GM19238 (cell line): ENCODE data around the gene ELL2.
"Not testable (repeated sequence)": the region's sequence is repeated elsewhere in the genome, so short reads cannot be mapped to it uniquely, and the experiment has no call there.

Source experiments
- DNase-seq: peaks from one replicate; pipeline ENCODE4 v3.0.0; 2011; ENCODE audit warnings: low spot score; ENCODE audit not compliant: insufficient read length

The ELL2 gene

GRCh38 chr5:95883185-95884016 is 78.2 kb downstream of the ELL2 start:
- DNase-seq: no peak

- DNase-seq: no peak
Measured at GRCh38 chr5:95881833-95882232, 79.8 kb downstream of the ELL2 start.

GRCh38 chr5:95880081-95880926 is 81.3 kb downstream of the ELL2 start:
- DNase-seq: no peak

- no peak for DNase-seq
Measured at GRCh38 chr5:95879661-95880060, 82.0 kb downstream of the ELL2 start.

- no peak for DNase-seq
Measured at GRCh38 chr5:95878417-95879323, 83.0 kb downstream of the ELL2 start.

GRCh38 chr5:95876782-95877181 is 84.9 kb downstream of the ELL2 start:
- DNase-seq: no peak

GRCh38 chr5:95874246-95874645 is 87.4 kb downstream of the ELL2 start:
- no peak for DNase-seq

- no peak for DNase-seq
Measured at GRCh38 chr5:95873351-95873750, 88.3 kb downstream of the ELL2 start.

GRCh38 chr5:95872346-95873268 is 89.0 kb downstream of the ELL2 start:
- no peak for DNase-seq

GRCh38 chr5:95871146-95871806 is 90.4 kb downstream of the ELL2 start:
- DNase-seq: no peak

GRCh38 chr5:95870105-95870672 is 91.5 kb downstream of the ELL2 start:
- DNase-seq: no peak

GRCh38 chr5:95869173-95869855 is 92.3 kb downstream of the ELL2 start:
- not testable (repeated sequence) for DNase-seq

- no peak for DNase-seq
Measured at GRCh38 chr5:95868136-95868535, 93.5 kb downstream of the ELL2 start.

GRCh38 chr5:95866435-95867040 is 95.1 kb downstream of the ELL2 start:
- DNase-seq: no peak

GRCh38 chr5:95864944-95865504 is 96.6 kb downstream of the ELL2 start:
- no peak for DNase-seq

GRCh38 chr5:95864456-95864855 is 97.2 kb downstream of the ELL2 start:
- no peak for DNase-seq

- DNase-seq: no peak
Measured at GRCh38 chr5:95863383-95863757, 98.3 kb downstream of the ELL2 start.
